Jurkat, Clone E6-1 (cell line): ENCODE results near the gene ADGRF1.
A peak's percentile ranks its signal among the peaks of the same experiment; 100 is the strongest.
"Not testable (repeated sequence)": the region's sequence is repeated elsewhere in the genome, so short reads cannot be mapped to it uniquely, and the experiment has no call there.

Experiments
- DNase-seq: peaks from one replicate; pipeline ENCODE4 v3.0.0-alpha.2; 2011; ENCODE audit warnings: low read depth, low spot score
- H3K4me3 ChIP-seq: 2 replicates; pipeline ENCODE4 v1.5.1; 2011; ENCODE audit warnings: mild to moderate bottlenecking, low read length, control low read depth, moderate library complexity

The ADGRF1 gene

GRCh38 chr6:47064274-47064673 is 22.1 kb upstream of the ADGRF1 start:
- no peak for DNase-seq
- H3K4me3 ChIP-seq: no peak overlapping the region

- no peak overlapping the region for H3K4me3 ChIP-seq
- DNase-seq: no peak
Measured at GRCh38 chr6:47062346-47062745, 20.2 kb upstream of the ADGRF1 start.

GRCh38 chr6:47061309-47062300 is 19.5 kb upstream of the ADGRF1 start:
- no peak for DNase-seq
- H3K4me3 ChIP-seq: no peak overlapping the region

GRCh38 chr6:47059216-47059885 is 17.2 kb upstream of the ADGRF1 start:
- H3K4me3 ChIP-seq: no peak overlapping the region
- DNase-seq: no peak

- no peak overlapping the region for H3K4me3 ChIP-seq
- DNase-seq: no peak
Measured at GRCh38 chr6:47057830-47058540, 15.9 kb upstream of the ADGRF1 start.

GRCh38 chr6:47056832-47057231 is 14.7 kb upstream of the ADGRF1 start:
- DNase-seq: no peak
- H3K4me3 ChIP-seq: no peak overlapping the region

GRCh38 chr6:47054302-47054701 is 12.2 kb upstream of the ADGRF1 start:
- H3K4me3 ChIP-seq, DNase-seq: not testable (repeated sequence)

- no peak overlapping the region for H3K4me3 ChIP-seq
- DNase-seq: no peak
Measured at GRCh38 chr6:47048638-47049037, 6.5 kb upstream of the ADGRF1 start.

- DNase-seq: peak; percentile 59
- H3K4me3 ChIP-seq: no peak overlapping the region
Measured at GRCh38 chr6:47047479-47048407, 5.6 kb upstream of the ADGRF1 start.

- no peak for DNase-seq
- H3K4me3 ChIP-seq: no peak overlapping the region
Measured at GRCh38 chr6:47047097-47047478, 5.0 kb upstream of the ADGRF1 start.

- no peak overlapping the region for H3K4me3 ChIP-seq
- no peak for DNase-seq
Measured at GRCh38 chr6:47044397-47044796, 2.3 kb upstream of the ADGRF1 start.

- no peak overlapping the region for H3K4me3 ChIP-seq
- DNase-seq: no peak
Measured at GRCh38 chr6:47043286-47043685, 1.2 kb upstream of the ADGRF1 start.

GRCh38 chr6:47041741-47042140 is 391 bp downstream of the ADGRF1 start:
- DNase-seq: no peak
- H3K4me3 ChIP-seq: no peak overlapping the region

GRCh38 chr6:47034926-47035325 is 7.2 kb downstream of the ADGRF1 start:
- no peak overlapping the region for H3K4me3 ChIP-seq
- DNase-seq: no peak

- DNase-seq: no peak
- H3K4me3 ChIP-seq: no peak overlapping the region
Measured at GRCh38 chr6:47034421-47034820, 7.7 kb downstream of the ADGRF1 start.

GRCh38 chr6:47032974-47033765 is 9.0 kb downstream of the ADGRF1 start:
- no peak overlapping the region for H3K4me3 ChIP-seq
- no peak for DNase-seq

- H3K4me3 ChIP-seq: no peak overlapping the region
- DNase-seq: no peak
Measured at GRCh38 chr6:47031656-47032055, 10.5 kb downstream of the ADGRF1 start.
